ENCODE data around the gene NSMCE3.

DNA sequence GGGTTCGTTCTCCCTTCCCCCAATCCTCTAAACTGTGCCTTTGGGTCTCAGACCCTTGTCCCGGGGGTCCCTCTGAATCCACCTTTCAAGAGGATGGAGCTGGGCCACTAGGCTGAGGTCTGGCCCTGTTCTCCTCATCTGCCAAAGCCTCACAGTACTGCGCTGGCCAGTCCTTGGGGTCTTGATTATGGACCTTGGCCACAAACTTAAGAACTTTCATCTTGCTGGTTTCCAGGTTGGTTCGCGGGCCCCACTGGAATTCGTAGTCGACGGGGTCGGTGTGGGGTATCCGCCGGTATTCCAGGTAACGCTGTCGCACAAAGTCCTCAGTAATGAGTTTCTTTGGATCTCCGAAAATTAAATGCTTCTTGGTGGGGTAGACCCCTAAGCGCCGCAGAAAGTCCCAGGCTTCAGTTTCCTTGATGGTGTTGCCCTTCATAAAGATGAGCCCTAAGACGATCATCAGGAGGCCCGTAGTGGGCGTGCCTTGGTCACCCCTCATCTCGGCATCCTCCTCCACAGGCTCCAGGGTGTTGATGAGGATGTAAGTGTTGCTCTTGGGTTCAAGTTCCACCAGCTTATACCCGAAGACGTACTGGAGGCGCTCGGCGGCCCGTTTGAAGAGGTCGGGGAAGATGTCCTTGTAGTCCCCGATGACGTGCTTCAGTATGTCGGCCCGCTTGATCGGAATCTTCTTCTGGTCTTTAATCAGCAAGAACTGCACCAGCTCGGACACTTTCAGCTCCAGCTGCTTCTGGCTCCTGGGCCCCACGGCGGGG is 727 bp downstream of the NSMCE3 start:
- TF ChIP-seq SIN3A (IDR thresholded peaks at IDR 0.05; ENCODE audit: borderline replicate concordance, insufficient read depth, low read length) = no peak
- TF ChIP-seq TAF1 (IDR thresholded peaks at IDR 0.05; ENCODE audit: borderline replicate concordance, insufficient read depth, low read length) = no peak
- TF ChIP-seq POLR2AphosphoS5 (IDR thresholded peaks at IDR 0.05; ENCODE audit: low read depth, low read length) = no peak
